Prostate gland (tissue), 2 donors: Measurements from ENCODE around the gene HSPA9.

Source experiments
- CTCF ChIP-seq, 4 experiments: fragments of 200-600 bp in 2 of 4; fragments of 450-650 bp in 2 of 4; sonication (generic) in 2 of 4; IDR thresholded peaks; 1 replicate in 3 of 4; 2 replicates in 1 of 4; pipeline ENCODE4 v1.5.1; 2016 to 2019; ENCODE audit warnings: antibody characterized with exemption in 4 of 4, mild to moderate bottlenecking in 2 of 4, moderate library complexity in 2 of 4
- POLR2A ChIP-seq: fragments of 450-650 bp; IDR thresholded peaks from one replicate; pipeline ENCODE4 v1.6.1; 2016; ENCODE audit warnings: antibody characterized with exemption, mild to moderate bottlenecking
- POLR2AphosphoS5 ChIP-seq: sonication (generic); formaldehyde crosslinking; IDR thresholded peaks from one replicate; pipeline ENCODE4 v1.6.1; 2017; ENCODE audit warnings: antibody characterized with exemption

- TF ChIP-seq CTCF (IDR thresholded peaks at IDR 0.05) (no peak), POLR2A (no peak), POLR2AphosphoS5 (no peak)
These were observed 22.6 kb upstream of the HSPA9 start for GRCh38 chr5:138597661-138598400.
